GM12878 (cell line): ENCODE measurements around the gene RNASE7. TPM values are rescaled to one million over a fixed set of nuclear protein-coding genes. Genes with fewer than 3 reads are reported as not detected.
A peak's percentile ranks its signal among the peaks of the same experiment; 100 is the strongest.

Experiments used
- ATAC-seq: fragments of 200-7000 bp; cut with Tn5 transposase; 3 replicates; pipeline ENCODE4 v1.9.1; 2020; ENCODE audit warnings: mild to moderate bottlenecking, moderate library complexity
- BruUV-seq: library from RNA; stranded (reverse); fragments of 400-500 nt; replicated peaks from 2 replicates; lab custom pipeline; 2021; lab: Mats Ljungman, UMichigan
- CTCF ChIA-PET: fragments of 300-600 bp; sonication (Branson Sonifier 250); formaldehyde crosslinking; extraction: SDS; loops from one replicate; lab custom pipeline; 2021; ENCODE audit warnings: inconsistent platforms; lab: Yijun Ruan, JAX
- POLR2A ChIA-PET: fragments of 350-600 bp; formaldehyde crosslinking; extraction: SDS; loops from one replicate; lab custom pipeline; 2021; ENCODE audit warnings: inconsistent platforms; lab: Charles Lee
- RAD21 ChIA-PET: fragments of 300-600 bp; sonication (Branson Sonifier 250); formaldehyde crosslinking; loops from one replicate; lab custom pipeline; 2023; ENCODE audit warnings: antibody characterized with exemption; ENCODE audit not compliant: unreplicated experiment; lab: Charles Lee
- SMC1A ChIA-PET: fragments of 300-600 bp; sonication (Branson Sonifier 250); formaldehyde crosslinking; loops from one replicate; lab custom pipeline; 2023; ENCODE audit not compliant: unreplicated experiment, uncharacterized antibody; lab: Charles Lee
- DNase-seq: peaks from one replicate; pipeline ENCODE4 v3.0.0-alpha.2; 2011; ENCODE audit warnings: low read depth, low spot score
- FAIRE-seq: peaks from 3 replicates; lab custom pipeline; 2011; peaks lifted over from hg19 to GRCh38; lab: Jason Lieb, UNC
- H2AFZ ChIP-seq: 2 replicates; pipeline ENCODE4 v1.6.0; 2011; ENCODE audit warnings: low read depth, low read length, control low read depth; ENCODE audit not compliant: control insufficient read depth
- H3K27ac ChIP-seq: 2 replicates; pipeline ENCODE4 v1.5.1; 2011; ENCODE audit warnings: control low read depth; ENCODE audit not compliant: control insufficient read depth, insufficient read depth
- H3K27me3 ChIP-seq, 2 experiments: replicated peaks in 1 of 2; 2 replicates each; pipeline versions ENCODE4 v1.6.0 to v1.6.1; 2011; ENCODE audit warnings: low read length in 1 of 2; ENCODE audit not compliant: control insufficient read depth in 2 of 2, insufficient read depth in 2 of 2
- H3K36me3 ChIP-seq, 2 experiments: 2 replicates each; pipeline ENCODE4 v1.5.1; 2011; ENCODE audit warnings: low read length in 1 of 2; ENCODE audit not compliant: control insufficient read depth in 2 of 2, insufficient read depth in 2 of 2
- H3K4me1 ChIP-seq: 2 replicates; pipeline ENCODE4 v1.6.1; 2011; ENCODE audit warnings: mild to moderate bottlenecking, low read length, moderate library complexity, mixed read lengths; ENCODE audit not compliant: control insufficient read depth, insufficient read depth
- H3K4me2 ChIP-seq: 2 replicates; pipeline ENCODE4 v1.6.0; 2011; ENCODE audit warnings: control low read depth; ENCODE audit not compliant: control insufficient read depth, insufficient read depth
- H3K4me3 ChIP-seq: fragments of 200-600 bp; sonication (generic); 2 replicates; pipeline ENCODE4 v1.5.1; 2016
- H3K79me2 ChIP-seq: 2 replicates; pipeline ENCODE4 v1.6.0; 2011; ENCODE audit warnings: low read length; ENCODE audit not compliant: control insufficient read depth, insufficient read depth
- H3K9ac ChIP-seq: 2 replicates; pipeline ENCODE4 v1.8.0; 2011; ENCODE audit warnings: low read length, control low read depth, mixed read lengths; ENCODE audit not compliant: control insufficient read depth, insufficient read depth
- H3K9me3 ChIP-seq: replicated peaks from 3 replicates; pipeline ENCODE4 v1.5.1; 2011; ENCODE audit warnings: mild to moderate bottlenecking, low read length; ENCODE audit not compliant: control insufficient read depth, insufficient read depth
- H4K20me1 ChIP-seq: 2 replicates; pipeline ENCODE4 v1.6.0; 2011; ENCODE audit not compliant: control insufficient read depth, insufficient read depth
- BCL3 ChIP-seq: IDR thresholded peaks from 2 replicates; pipeline ENCODE4 v1.6.1; 2011; ENCODE audit warnings: borderline replicate concordance, low read depth, mild to moderate bottlenecking, moderate library complexity, low read length; ENCODE audit not compliant: insufficient read depth, poor library complexity, severe bottlenecking
- CBX5 ChIP-seq: sonication (generic); IDR thresholded peaks from 2 replicates; pipeline ENCODE4 v1.6.1; 2016; ENCODE audit warnings: low read depth, moderate library complexity, mild to moderate bottlenecking, inconsistent platforms
- EED ChIP-seq: sonication (generic); IDR thresholded peaks from 2 replicates; pipeline ENCODE4 v1.6.1; 2016; ENCODE audit warnings: antibody characterized with exemption, low read depth
- EP300 ChIP-seq, 2 experiments: fragments of 150-350 bp in 1 of 2; IDR thresholded peaks; 2 replicates each; pipeline ENCODE4 v1.6.1; 2011 to 2012; ENCODE audit warnings: low read depth in 2 of 2, low read length in 2 of 2, borderline replicate concordance in 1 of 2, improper control_type of control experiment in 1 of 2, inconsistent platforms in 1 of 2; ENCODE audit not compliant: control insufficient read depth in 1 of 2
- EZH2 ChIP-seq: IDR thresholded peaks from 2 replicates; pipeline ENCODE4 v1.6.1; 2012; ENCODE audit warnings: low read depth, mild to moderate bottlenecking, control low read depth, inconsistent platforms, low read length, borderline replicate concordance; ENCODE audit not compliant: control insufficient read depth
- NFIC ChIP-seq: IDR thresholded peaks from 2 replicates; pipeline ENCODE4 v1.6.1; 2012; ENCODE audit warnings: low read depth, mild to moderate bottlenecking, inconsistent platforms, low read length, moderate library complexity
- NFXL1 ChIP-seq: fragments of 450-650 bp; IDR thresholded peaks from 2 replicates; pipeline ENCODE4 v1.6.1; 2017; ENCODE audit warnings: antibody characterized with exemption, mild to moderate bottlenecking, borderline replicate concordance
- PML ChIP-seq: IDR thresholded peaks from 2 replicates; pipeline ENCODE4 v1.6.1; 2012; ENCODE audit warnings: low read length, inconsistent platforms
- RAD21 ChIP-seq: IDR thresholded peaks from 2 replicates; pipeline ENCODE4 v1.6.1; 2011; ENCODE audit warnings: mild to moderate bottlenecking, low read depth, low read length, moderate library complexity; ENCODE audit not compliant: insufficient read depth
- RB1 ChIP-seq: fragments of 450-650 bp; formaldehyde crosslinking; IDR thresholded peaks from 2 replicates; pipeline ENCODE4 v1.6.1; 2017; ENCODE audit warnings: mild to moderate bottlenecking, borderline replicate concordance
- SMARCA5 ChIP-seq: fragments of 450-650 bp; IDR thresholded peaks from 2 replicates; pipeline ENCODE4 v1.6.1; 2017; ENCODE audit warnings: mild to moderate bottlenecking
- TARDBP ChIP-seq: IDR thresholded peaks from 2 replicates; pipeline ENCODE4 v1.6.1; 2016; ENCODE audit warnings: borderline replicate concordance
- USF2 ChIP-seq: IDR thresholded peaks from 2 replicates; pipeline ENCODE4 v1.6.1; 2011; ENCODE audit warnings: low read depth, low read length, improper control_type of control experiment, borderline replicate concordance
- WRNIP1 ChIP-seq: IDR thresholded peaks from 2 replicates; pipeline ENCODE4 v1.6.1; 2011; ENCODE audit warnings: low read depth, low read length, improper control_type of control experiment, borderline replicate concordance
- YY1 ChIP-seq: IDR thresholded peaks from 2 replicates; pipeline ENCODE4 v1.6.1; 2011; ENCODE audit warnings: low read depth, mild to moderate bottlenecking, low read length
- ZNF274 ChIP-seq: IDR thresholded peaks from one replicate; pipeline ENCODE4 v1.8.0; 2011; ENCODE audit not compliant: insufficient read length, insufficient read depth
- WGBS: methylation state at CpG from one replicate; pipeline ENCODE4 v1.1.6; 2016; ENCODE audit warnings: low lambda C conversion rate; ENCODE audit not compliant: insufficient replicate concordance, insufficient coverage; ENCODE audit errors: missing lambda C conversion rate; 5-methylcytosine and 5-hydroxymethylcytosine counted together
- in situ Hi-C: fragments of 300-500 bp; cut with MboI; formaldehyde crosslinking; loops from 9 replicates; pipeline ENCODE4 v1.14.3; 2018; ENCODE audit warnings: mixed read lengths
- intact Hi-C: fragments of 100-400 bp; cut with micrococcal nuclease; formaldehyde crosslinking; loops from one replicate; pipeline ENCODE4 v1.14.2; 2022; ENCODE audit not compliant: unreplicated experiment
- polyA plus RNA-seq, 11 experiments: library from polyadenylated mRNA; depleted of rRNA in 4 of 11; unstranded in 6 of 11; stranded (reverse) in 5 of 11; fragments of >200 nt; fragmentation: Nextera tagmentation in 4 of 11; fragmentation: Illumina TruSeq in 1 of 11; extraction: Ambion mirVana in 4 of 11; extraction: Trizol in 1 of 11; gene quantifications; 1 replicate in 1 of 11; 2 replicates in 10 of 11; pipeline versions ENCODE4 v1.2.1 to v1.2.3, GENCODE V29; 2011 to 2016; ENCODE audit warnings: inconsistent platforms in 2 of 11, missing spikeins in 2 of 11, low read depth in 1 of 11
- total RNA-seq, 4 experiments: library from RNA; depleted of rRNA in 3 of 4; stranded (reverse); fragments of >200 nt in 3 of 4; fragmentation: Illumina TruSeq in 1 of 4; extraction: Trizol in 1 of 4; gene quantifications; 2 replicates each; pipeline versions ENCODE4 v1.2.1 to v1.2.3, GENCODE V29; 2013 to 2021
- TF ChIP-seq, protein P1 (sequence below): IDR thresholded peaks from 2 replicates; pipeline ENCODE4 v1.6.1; 2012; ENCODE audit warnings: mild to moderate bottlenecking, low read depth, low read length

Gene RNASE7
- total and polyA plus RNA-seq, 10 of the 15 experiments (the other 5 are each of a cell fraction or from before 2014, with no cell fraction given), result not detected

GRCh38 chr14:21034707-21035106 is 7.5 kb upstream of the RNASE7 start, which contains the start of gene RNASE13:
Gene RNASE13 (minus strand): TSS chr14:21034807. CDS start chr14:21034288, 519 bp downstream.
- no peaks in the 10 kb centered on the region for H3K9me3 ChIP-seq
- no TSS peak for BruUV-seq
- H3K27me3 ChIP-seq, result peaks cover 0 to 9% of the 10 kb centered on the region in 2 experiments; a peak in 2 of 4 replicates
- POLR2A ChIA-PET, result no interaction called here
- FAIRE-seq (no peak), DNase-seq (no peak), ATAC-seq (no peak)
- H3K27ac ChIP-seq, result no peak within 1 kb of the TSS
- WGBS, result 7% methylated on average over 5 of the region's 5 CpGs
- H3K79me2 ChIP-seq, result no peaks in the 10 kb centered on the region
- H3K36me3 ChIP-seq, result no peaks in the 10 kb centered on the region
- H2AFZ ChIP-seq, result peak within 1 kb of the TSS; percentile 13
- no peak within 1 kb of the TSS for H3K9ac ChIP-seq
- no peaks in the 10 kb centered on the region for H4K20me1 ChIP-seq
- H3K4me2 ChIP-seq, result peak within 1 kb of the TSS; percentile 4
- CTCF ChIA-PET, result interaction anchor here (1.0 to 3.2 kb wide), 5 partner anchors 12 to 71 kb away, joined by 3 to 14 read pairs (median 4); no protein-coding TSS in a partner anchor
- SMC1A ChIA-PET, result no interaction called here
- peaks cover 8% of the 10 kb centered on the region for H3K4me1 ChIP-seq
- RAD21 ChIA-PET, result no interaction called here
- intact Hi-C loops, result no loop called here
- TF ChIP-seq YY1 (no peak), EED (no peak), SMARCA5 (no peak), EZH2 (no peak), WRNIP1 (no peak), CBX5 (no peak), USF2 (no peak), RAD21 (no peak), BCL3 (no peak), TARDBP (no peak), EP300 (IDR thresholded peaks at IDR 0.05; ENCODE audit: borderline replicate concordance in 1 of 2, control insufficient read depth in 1 of 2, low read depth in 2 of 2, low read length in 2 of 2) (no peak), NFXL1 (no peak), NFIC (no peak), ZNF274 (no peak), RB1 (no peak), PML (no peak)
- TF ChIP-seq, protein P1, sequence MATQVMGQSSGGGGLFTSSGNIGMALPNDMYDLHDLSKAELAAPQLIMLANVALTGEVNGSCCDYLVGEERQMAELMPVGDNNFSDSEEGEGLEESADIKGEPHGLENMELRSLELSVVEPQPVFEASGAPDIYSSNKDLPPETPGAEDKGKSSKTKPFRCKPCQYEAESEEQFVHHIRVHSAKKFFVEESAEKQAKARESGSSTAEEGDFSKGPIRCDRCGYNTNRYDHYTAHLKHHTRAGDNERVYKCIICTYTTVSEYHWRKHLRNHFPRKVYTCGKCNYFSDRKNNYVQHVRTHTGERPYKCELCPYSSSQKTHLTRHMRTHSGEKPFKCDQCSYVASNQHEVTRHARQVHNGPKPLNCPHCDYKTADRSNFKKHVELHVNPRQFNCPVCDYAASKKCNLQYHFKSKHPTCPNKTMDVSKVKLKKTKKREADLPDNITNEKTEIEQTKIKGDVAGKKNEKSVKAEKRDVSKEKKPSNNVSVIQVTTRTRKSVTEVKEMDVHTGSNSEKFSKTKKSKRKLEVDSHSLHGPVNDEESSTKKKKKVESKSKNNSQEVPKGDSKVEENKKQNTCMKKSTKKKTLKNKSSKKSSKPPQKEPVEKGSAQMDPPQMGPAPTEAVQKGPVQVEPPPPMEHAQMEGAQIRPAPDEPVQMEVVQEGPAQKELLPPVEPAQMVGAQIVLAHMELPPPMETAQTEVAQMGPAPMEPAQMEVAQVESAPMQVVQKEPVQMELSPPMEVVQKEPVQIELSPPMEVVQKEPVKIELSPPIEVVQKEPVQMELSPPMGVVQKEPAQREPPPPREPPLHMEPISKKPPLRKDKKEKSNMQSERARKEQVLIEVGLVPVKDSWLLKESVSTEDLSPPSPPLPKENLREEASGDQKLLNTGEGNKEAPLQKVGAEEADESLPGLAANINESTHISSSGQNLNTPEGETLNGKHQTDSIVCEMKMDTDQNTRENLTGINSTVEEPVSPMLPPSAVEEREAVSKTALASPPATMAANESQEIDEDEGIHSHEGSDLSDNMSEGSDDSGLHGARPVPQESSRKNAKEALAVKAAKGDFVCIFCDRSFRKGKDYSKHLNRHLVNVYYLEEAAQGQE, result no peak
- in situ Hi-C loops, result no loop called here
- no peak within 1 kb of the TSS for H3K4me3 ChIP-seq
